SK-N-SH (cell line): ENCODE data around the gene SIAH3. TPM values are rescaled to one million over a fixed set of nuclear protein-coding genes. Genes with fewer than 3 reads are reported as not detected.

Source experiments
- CTCF ChIA-PET: fragments of 300-600, 350-600 bp; formaldehyde crosslinking; extraction: SDS; loops from one replicate; lab custom pipeline; 2021; lab: Yijun Ruan, JAX
- POLR2A ChIA-PET: fragments of 350-600 bp; sonication (Branson Sonifier 250); formaldehyde crosslinking; extraction: SDS; loops from one replicate; lab custom pipeline; 2020; ENCODE audit warnings: antibody characterized with exemption, inconsistent platforms; lab: Yijun Ruan, JAX
- DNase-seq: peaks from one replicate; pipeline ENCODE4 v3.0.0; 2012
- H2AFZ ChIP-seq: fragments of 200-600 bp; sonication (generic); 2 replicates; pipeline ENCODE4 v1.8.1; 2016; ENCODE audit warnings: antibody characterized with exemption, mild to moderate bottlenecking, low read depth
- H3F3A ChIP-seq: fragments of 200-600 bp; sonication (generic); replicated peaks from 2 replicates; pipeline ENCODE3; 2016; ENCODE audit warnings: antibody characterized with exemption, mild to moderate bottlenecking; ENCODE audit not compliant: insufficient read depth
- H3K27ac ChIP-seq, 2 experiments: fragments of 200-500 bp in 1 of 2; fragments of 200-600 bp in 1 of 2; sonication (Bioruptor generic) in 1 of 2; sonication (generic), shearing (Covaris generic) in 1 of 2; 2 replicates each; pipeline versions ENCODE4 v1.5.1 to v1.6.1; 2014 to 2016; ENCODE audit warnings: low read depth in 2 of 2, inconsistent platforms in 1 of 2, low read length in 1 of 2, mild to moderate bottlenecking in 1 of 2, mixed read lengths in 1 of 2
- H3K27me3 ChIP-seq: fragments of 200-600 bp; sonication (generic), shearing (Covaris generic); 2 replicates; pipeline ENCODE4 v1.6.1; 2016; ENCODE audit warnings: mixed run types; ENCODE audit not compliant: insufficient read depth
- H3K36me3 ChIP-seq, 2 experiments: fragments of 200-500 bp in 1 of 2; fragments of 200-600 bp in 1 of 2; sonication (Bioruptor generic) in 1 of 2; sonication (generic) in 1 of 2; replicated peaks in 1 of 2; 2 replicates each; pipeline versions ENCODE3 to v1.5.1; 2014 to 2016; ENCODE audit warnings: low read length in 1 of 2, mild to moderate bottlenecking in 1 of 2; ENCODE audit not compliant: insufficient read depth in 2 of 2, control insufficient read depth in 1 of 2
- H3K4me1 ChIP-seq, 2 experiments: fragments of 200-500 bp in 1 of 2; fragments of 200-600 bp in 1 of 2; sonication (Bioruptor generic) in 1 of 2; sonication (generic), shearing (Covaris generic) in 1 of 2; 2 replicates each; pipeline versions ENCODE4 v1.5.1 to v1.6.1; 2014 to 2016; ENCODE audit warnings: low read depth in 1 of 2, low read length in 1 of 2, mixed run types in 1 of 2; ENCODE audit not compliant: insufficient read depth in 2 of 2, control insufficient read depth in 1 of 2
- H3K4me2 ChIP-seq: fragments of 200-600 bp; sonication (generic), shearing (Covaris generic); 2 replicates; pipeline ENCODE4 v1.6.1; 2017; ENCODE audit warnings: mixed run types
- H3K4me3 ChIP-seq, 2 experiments: fragments of 200-500 bp in 1 of 2; fragments of 200-600 bp in 1 of 2; sonication (Bioruptor generic) in 1 of 2; sonication (generic), shearing (Covaris generic) in 1 of 2; 2 replicates each; pipeline versions ENCODE4 v1.5.1 to v1.8.1; 2014 to 2016; ENCODE audit warnings: low read depth in 2 of 2, inconsistent platforms in 1 of 2, low read length in 1 of 2, mild to moderate bottlenecking in 1 of 2, mixed read lengths in 1 of 2, moderate library complexity in 1 of 2
- H3K79me2 ChIP-seq: fragments of 200-600 bp; sonication (generic); 2 replicates; pipeline ENCODE4 v1.8.1; 2017; ENCODE audit warnings: mild to moderate bottlenecking; ENCODE audit not compliant: insufficient read depth
- H3K9ac ChIP-seq: fragments of 200-600 bp; sonication (generic); 2 replicates; pipeline ENCODE4 v1.6.1; 2017; ENCODE audit warnings: mixed run types
- H3K9me2 ChIP-seq: fragments of 200-600 bp; sonication (generic); 2 replicates; pipeline ENCODE4 v1.6.1; 2017; ENCODE audit warnings: mixed run types
- H3K9me3 ChIP-seq: fragments of 200-600 bp; sonication (generic); 2 replicates; pipeline ENCODE4 v1.6.1; 2017; ENCODE audit warnings: mixed run types, mild to moderate bottlenecking, moderate library complexity
- H4K20me1 ChIP-seq: fragments of 200-600 bp; sonication (generic); 2 replicates; pipeline ENCODE4 v1.6.1; 2017; ENCODE audit warnings: mild to moderate bottlenecking, mixed run types; ENCODE audit not compliant: insufficient read depth
- EP300 ChIP-seq, 2 experiments: IDR thresholded peaks; 2 replicates each; pipeline versions ENCODE4 v1.4.0 to v1.6.1; 2012; ENCODE audit warnings: borderline replicate concordance in 1 of 2, low read depth in 1 of 2, low read length in 1 of 2
- EZH2phosphoT487 ChIP-seq: fragments of 200-600 bp; sonication (generic); IDR thresholded peaks from 2 replicates; pipeline ENCODE4 v1.6.1; 2017; ENCODE audit warnings: low read depth, mixed run types, mild to moderate bottlenecking, antibody characterized with exemption, moderate library complexity, borderline replicate concordance
- FOSL2 ChIP-seq: IDR thresholded peaks from 2 replicates; pipeline ENCODE4 v1.4.0; 2012; ENCODE audit warnings: low read depth, mild to moderate bottlenecking, moderate library complexity, borderline replicate concordance
- FOXM1 ChIP-seq: IDR thresholded peaks from 2 replicates; pipeline ENCODE4 v1.4.0; 2012; ENCODE audit warnings: low read depth, mild to moderate bottlenecking
- GATA2 ChIP-seq: sonication (generic); formaldehyde crosslinking; IDR thresholded peaks from 2 replicates; pipeline ENCODE4 v1.5.0; 2020; ENCODE audit warnings: mild to moderate bottlenecking, missing genetic modification reagents
- JUND ChIP-seq: IDR thresholded peaks from 2 replicates; pipeline ENCODE4 v1.4.0; 2012
- MEF2A ChIP-seq: IDR thresholded peaks from 2 replicates; pipeline ENCODE4 v1.4.0; 2012; ENCODE audit warnings: low read depth, borderline replicate concordance
- MXI1 ChIP-seq: IDR thresholded peaks from 2 replicates; pipeline ENCODE4 v1.6.1; 2012; ENCODE audit warnings: mild to moderate bottlenecking, low read depth, low read length, improper control_type of control experiment
- POLR2AphosphoS5 ChIP-seq: IDR thresholded peaks from 2 replicates; pipeline ENCODE4 v1.6.1; 2012; ENCODE audit warnings: low read depth, low read length
- RAD21 ChIP-seq: IDR thresholded peaks from 2 replicates; pipeline ENCODE4 v1.6.1; 2012; ENCODE audit warnings: mild to moderate bottlenecking, low read length
- RFX5 ChIP-seq: IDR thresholded peaks from 2 replicates; pipeline ENCODE4 v1.6.1; 2012; ENCODE audit warnings: mild to moderate bottlenecking, improper control_type of control experiment, low read length
- SMC3 ChIP-seq: IDR thresholded peaks from 2 replicates; pipeline ENCODE4 v1.6.1; 2012; ENCODE audit warnings: low read depth, low read length, improper control_type of control experiment
- TCF12 ChIP-seq: IDR thresholded peaks from 2 replicates; pipeline ENCODE4 v1.4.0; 2012
- TEAD4 ChIP-seq: IDR thresholded peaks from 2 replicates; pipeline ENCODE4 v1.4.0; 2012; ENCODE audit warnings: mild to moderate bottlenecking, borderline replicate concordance; ENCODE audit not compliant: insufficient read depth
- YY1 ChIP-seq: IDR thresholded peaks from 2 replicates; pipeline ENCODE4 v1.4.0; 2012; ENCODE audit warnings: low read depth, mild to moderate bottlenecking
- WGBS: methylation state at CpG from one replicate; pipeline ENCODE4 v1.1.6; 2017; ENCODE audit warnings: low lambda C conversion rate; 5-methylcytosine and 5-hydroxymethylcytosine counted together
- polyA plus RNA-seq, 3 experiments: library from polyadenylated mRNA; depleted of rRNA; stranded (reverse); fragments of >200 nt; gene quantifications; 2 replicates each; pipeline ENCODE4 v1.2.3, GENCODE V29; 2012
- TF ChIP-seq, protein P1 (sequence below): fragments of 150-350 bp; IDR thresholded peaks from 2 replicates; pipeline ENCODE4 v1.6.1; 2017; ENCODE audit warnings: antibody characterized with exemption, low read length, low read depth, borderline replicate concordance

SIAH3 gene
- polyA plus RNA-seq, 1 of the 3 experiments (the other 2 are of a cell fraction): 0.08 TPM

DNA sequence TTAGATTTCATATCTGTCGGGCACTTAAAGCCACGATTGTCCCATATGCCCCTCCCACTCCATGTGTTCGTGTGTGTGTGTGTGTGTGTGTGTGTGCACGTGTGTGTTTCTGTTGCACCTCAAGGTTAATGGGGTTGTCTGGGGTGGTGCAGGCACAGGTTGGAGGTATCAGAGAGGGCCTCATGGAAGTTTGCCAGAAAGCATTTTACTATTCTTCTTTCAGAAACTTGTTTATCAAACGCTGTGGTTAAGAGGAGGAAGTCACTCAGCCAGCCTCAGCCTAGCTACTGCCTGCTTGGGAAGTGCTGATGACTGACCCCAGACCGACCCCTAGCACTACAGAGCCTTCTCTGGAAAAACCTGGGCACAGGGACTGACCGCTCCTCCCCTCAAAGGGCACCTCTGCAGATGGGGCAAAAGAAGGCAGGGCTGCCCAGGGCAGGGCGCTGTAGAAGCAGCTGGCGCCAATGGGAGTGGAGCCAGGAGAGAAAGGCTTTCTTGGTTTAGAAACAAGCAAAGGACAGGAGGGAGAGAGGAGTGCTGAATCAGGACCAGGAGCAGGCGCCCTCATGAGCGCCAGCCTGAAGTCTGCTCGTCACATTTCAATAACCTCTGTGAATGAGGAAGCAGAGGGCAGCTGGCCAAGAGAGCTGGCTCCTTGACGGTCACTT, 3.9 kb downstream of the SIAH3 start:
- TF ChIP-seq RFX5: no peak
- no peak for TF ChIP-seq RAD21
- no peak for TF ChIP-seq FOSL2
- TF ChIP-seq FOXM1: no peak
- no peak for TF ChIP-seq TEAD4
- no peak for TF ChIP-seq POLR2AphosphoS5
- no peak for TF ChIP-seq SMC3
- no peak for TF ChIP-seq YY1
- Histone ChIP-seq H3K79me2 (no peaks in the 10 kb centered on the region), H3K4me3 (no peak overlapping the region), H3K27me3 (peaks cover 22% of the 10 kb centered on the region; the same call in 1 of the 2 replicates), H3K36me3 (no peaks in the 10 kb centered on the region), H3K9ac (no peak overlapping the region), H3K4me1 (peaks cover 0 to 29% of the 10 kb centered on the region in 2 experiments; a peak in 1 of 4 replicates), H3K9me3 (no peaks in the 10 kb centered on the region), H3K27ac (no peak overlapping the region), H3K4me2 (no peak overlapping the region), H2AFZ (no peak overlapping the region), H3F3A (no peaks in the 10 kb centered on the region), H3K9me2 (no peaks in the 10 kb centered on the region), H4K20me1 (no peaks in the 10 kb centered on the region)
- ChIA-PET POLR2A (interaction anchor here (0.7 kb wide), 1 partner anchor 71 kb away, joined by 4 read pairs; no protein-coding TSS in a partner anchor), CTCF (interaction anchor here (1.0 to 1.4 kb wide), 2 partner anchors 14 to 24 kb away, joined by 3 to 4 read pairs; no protein-coding TSS in a partner anchor)
- 63% methylated on average over 13 of the region's 13 CpGs for WGBS
- DNase-seq: no peak

DNA sequence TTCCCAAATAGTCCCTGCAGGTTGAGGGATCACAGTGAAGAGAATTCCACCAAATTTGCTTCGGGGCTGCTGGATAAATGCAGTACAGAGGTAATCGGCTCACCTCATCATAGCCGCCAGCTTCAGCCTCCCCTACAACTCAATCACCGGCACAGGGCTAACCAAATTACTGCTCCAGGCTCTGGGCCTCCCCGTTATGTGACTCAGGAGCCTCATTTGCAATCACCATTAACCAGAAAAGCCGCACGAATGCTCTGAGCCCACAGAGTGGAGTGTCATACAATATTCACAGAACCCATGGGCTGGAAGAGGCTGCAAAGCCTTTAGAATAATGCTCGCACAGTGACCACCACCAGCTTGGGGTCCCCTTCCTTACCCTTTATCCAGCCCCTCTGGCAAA, 4.9 kb downstream of the SIAH3 start:
- no peaks in the 10 kb centered on the region for H3F3A ChIP-seq
- POLR2A ChIA-PET: interaction anchor here (0.7 kb wide), 1 partner anchor 72 kb away, joined by 4 read pairs; no protein-coding TSS in a partner anchor
- peaks cover 18% of the 10 kb centered on the region; the same call in 1 of the 2 replicates for H3K27me3 ChIP-seq
- no peaks in the 10 kb centered on the region for H4K20me1 ChIP-seq
- WGBS: 77% methylated on average over 6 of the region's 8 CpGs
- no peaks in the 10 kb centered on the region for H3K9me2 ChIP-seq
- H3K4me3 ChIP-seq: no peak overlapping the region
- no peak overlapping the region for H3K27ac ChIP-seq
- H3K4me2 ChIP-seq: no peak overlapping the region
- TF ChIP-seq FOSL2: no peak
- TF ChIP-seq JUND: no peak
- TF ChIP-seq, protein P1, sequence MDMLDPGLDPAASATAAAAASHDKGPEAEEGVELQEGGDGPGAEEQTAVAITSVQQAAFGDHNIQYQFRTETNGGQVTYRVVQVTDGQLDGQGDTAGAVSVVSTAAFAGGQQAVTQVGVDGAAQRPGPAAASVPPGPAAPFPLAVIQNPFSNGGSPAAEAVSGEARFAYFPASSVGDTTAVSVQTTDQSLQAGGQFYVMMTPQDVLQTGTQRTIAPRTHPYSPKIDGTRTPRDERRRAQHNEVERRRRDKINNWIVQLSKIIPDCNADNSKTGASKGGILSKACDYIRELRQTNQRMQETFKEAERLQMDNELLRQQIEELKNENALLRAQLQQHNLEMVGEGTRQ: no peak
- TF ChIP-seq GATA2 (CRISPR knock-in tag): no peak
- TF ChIP-seq MXI1: no peak
- no peak for TF ChIP-seq MEF2A
- no peak for TF ChIP-seq TCF12
- no peak for TF ChIP-seq EZH2phosphoT487
- TF ChIP-seq EP300 (IDR thresholded peaks at IDR 0.05; ENCODE audit: borderline replicate concordance in 1 of 2, low read depth in 1 of 2, low read length in 1 of 2): no peak
- no peak overlapping the region for H3K9ac ChIP-seq
- H3K4me1 ChIP-seq: peaks cover 0 to 29% of the 10 kb centered on the region in 2 experiments; a peak in 1 of 4 replicates
- no peaks in the 10 kb centered on the region for H3K79me2 ChIP-seq
- no peaks in the 10 kb centered on the region for H3K36me3 ChIP-seq
- H3K9me3 ChIP-seq: no peaks in the 10 kb centered on the region
- CTCF ChIA-PET: interaction anchor here (1.3 to 1.4 kb wide), 2 partner anchors 13 to 102 kb away, joined by 3 to 4 read pairs; no protein-coding TSS in a partner anchor
- no peak for DNase-seq
- no peak overlapping the region for H2AFZ ChIP-seq
